GM21390 (cell line): ENCODE measurements around the gene MARCHF10.

Source experiments
- ATAC-seq: cut with Tn5 transposase; IDR thresholded peaks from one replicate; pipeline ENCODE4 v1.9.1; 2021; ENCODE audit not compliant: unreplicated experiment

MARCHF10 gene

DNA sequence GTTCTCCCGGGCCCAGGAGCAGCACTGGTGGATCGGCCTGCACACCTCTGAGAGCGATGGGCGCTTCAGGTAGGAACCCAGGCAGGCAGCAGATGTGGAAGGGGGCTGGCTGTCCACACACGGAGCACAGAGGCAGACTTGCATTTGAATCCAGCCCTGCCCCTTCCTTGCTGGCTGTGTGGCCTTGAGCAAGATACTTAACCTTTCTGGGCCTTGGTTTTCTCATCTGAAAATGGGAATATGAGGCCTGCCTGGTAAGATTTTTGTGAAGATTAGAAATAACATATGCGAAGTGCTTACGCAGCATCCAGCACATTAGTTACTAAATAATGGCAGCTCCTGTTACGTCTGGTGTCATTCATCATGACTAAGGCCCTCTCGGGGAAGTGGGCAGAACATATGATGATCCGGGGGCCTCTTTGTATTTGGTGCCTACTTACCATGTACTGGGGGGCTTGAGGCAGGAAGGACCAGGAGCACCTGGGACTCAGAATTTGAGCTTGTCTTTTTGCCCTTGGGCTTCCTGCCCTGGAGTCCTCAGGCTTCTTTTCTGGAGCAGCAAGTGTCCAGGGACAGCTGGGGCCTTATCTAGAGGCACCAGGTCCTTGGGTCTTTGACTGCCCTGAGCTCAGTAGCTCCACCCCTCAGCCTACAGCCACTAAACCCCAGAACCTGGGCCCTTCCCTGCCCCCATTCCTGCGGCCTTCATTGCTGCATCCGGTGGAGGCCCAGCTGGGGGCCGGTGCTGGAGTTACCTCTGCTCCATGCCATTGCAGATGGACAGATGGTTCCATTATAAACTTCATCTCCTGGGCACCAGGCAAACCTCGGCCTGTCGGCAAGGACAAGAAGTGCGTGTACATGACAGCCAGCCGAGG is 126.8 kb downstream of the MARCHF10 start:
- ATAC-seq, result no peak

DNA sequence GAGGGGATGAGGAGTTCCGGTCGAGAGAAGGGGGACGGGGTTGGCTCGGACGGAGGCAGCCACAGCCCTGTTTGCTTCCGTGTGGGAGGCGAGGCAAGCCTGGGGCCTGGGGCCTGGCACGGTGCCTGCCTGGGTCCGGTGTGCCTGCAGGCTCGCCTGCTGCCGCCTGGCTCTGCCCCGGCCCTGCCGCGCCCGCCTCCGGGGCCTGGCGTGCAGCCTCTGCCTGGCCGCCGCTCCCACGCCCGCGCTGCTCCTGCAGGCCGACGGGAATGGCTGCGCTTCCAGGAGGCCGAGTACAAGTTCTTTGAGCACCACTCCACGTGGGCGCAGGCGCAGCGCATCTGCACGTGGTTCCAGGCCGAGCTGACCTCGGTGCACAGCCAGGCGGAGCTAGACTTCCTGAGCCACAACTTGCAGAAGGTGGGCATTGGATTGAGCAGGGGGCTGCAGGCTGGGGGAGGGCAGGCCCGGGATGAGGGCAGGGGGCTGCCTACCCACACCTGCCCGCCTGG is 127.5 kb downstream of the MARCHF10 start:
- no peak for ATAC-seq

DNA sequence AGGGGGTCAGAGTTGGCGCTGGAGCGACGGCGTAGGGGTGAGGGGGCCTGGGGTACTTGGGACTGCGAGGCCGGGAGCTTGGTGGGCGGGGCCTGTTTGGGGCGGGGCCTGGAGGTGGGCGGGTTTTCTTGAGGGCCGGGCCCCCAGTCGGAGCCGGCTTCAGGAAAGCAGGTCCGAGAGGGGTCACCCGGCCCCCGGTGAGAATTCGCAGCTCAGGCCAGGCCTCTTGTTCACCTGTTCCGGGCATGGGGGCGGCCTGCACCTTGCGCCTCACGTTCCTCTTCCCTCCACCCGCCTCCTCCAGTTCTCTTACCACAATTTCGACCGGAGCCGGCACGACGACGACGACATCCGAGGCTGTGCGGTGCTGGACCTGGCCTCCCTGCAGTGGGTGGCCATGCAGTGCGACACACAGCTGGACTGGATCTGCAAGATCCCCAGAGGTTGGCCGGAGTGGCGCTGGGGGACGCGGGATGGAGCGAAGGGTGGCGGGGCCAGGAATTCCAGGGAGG is 128.2 kb downstream of the MARCHF10 start:
- ATAC-seq, result no peak

DNA sequence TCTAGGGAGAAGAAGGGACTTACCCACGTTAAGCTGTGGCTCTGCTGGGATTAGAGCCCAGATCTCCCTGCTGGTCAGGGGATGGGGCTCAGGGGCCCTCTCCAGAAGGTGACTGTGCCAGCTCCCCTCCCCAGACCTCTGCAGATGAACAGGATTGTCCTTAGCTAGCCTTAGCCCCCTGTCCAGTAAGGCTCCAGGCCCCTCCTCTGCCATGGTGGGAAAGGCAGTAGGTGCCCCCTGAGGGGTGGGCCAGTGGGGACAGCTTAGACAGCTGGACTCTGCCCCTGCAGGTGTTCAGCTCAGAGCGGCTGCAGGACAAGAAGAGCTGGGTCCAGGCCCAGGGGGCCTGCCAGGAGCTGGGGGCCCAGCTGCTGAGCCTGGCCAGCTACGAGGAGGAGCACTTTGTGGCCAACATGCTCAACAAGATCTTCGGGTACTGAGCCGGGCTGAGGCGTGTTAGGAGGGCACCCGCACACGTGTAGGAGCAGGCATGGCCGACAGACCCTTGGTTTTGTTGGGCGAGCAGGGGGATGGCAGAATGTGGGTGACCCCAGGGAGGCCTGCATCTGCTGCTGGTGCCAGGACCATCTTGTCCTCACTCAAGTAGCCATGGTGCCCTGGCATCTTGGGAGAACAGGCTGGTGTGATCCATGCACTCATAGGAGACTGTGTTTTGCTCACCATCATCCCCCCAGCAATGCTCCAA is 129.7 kb downstream of the MARCHF10 start:
- no peak for ATAC-seq

DNA sequence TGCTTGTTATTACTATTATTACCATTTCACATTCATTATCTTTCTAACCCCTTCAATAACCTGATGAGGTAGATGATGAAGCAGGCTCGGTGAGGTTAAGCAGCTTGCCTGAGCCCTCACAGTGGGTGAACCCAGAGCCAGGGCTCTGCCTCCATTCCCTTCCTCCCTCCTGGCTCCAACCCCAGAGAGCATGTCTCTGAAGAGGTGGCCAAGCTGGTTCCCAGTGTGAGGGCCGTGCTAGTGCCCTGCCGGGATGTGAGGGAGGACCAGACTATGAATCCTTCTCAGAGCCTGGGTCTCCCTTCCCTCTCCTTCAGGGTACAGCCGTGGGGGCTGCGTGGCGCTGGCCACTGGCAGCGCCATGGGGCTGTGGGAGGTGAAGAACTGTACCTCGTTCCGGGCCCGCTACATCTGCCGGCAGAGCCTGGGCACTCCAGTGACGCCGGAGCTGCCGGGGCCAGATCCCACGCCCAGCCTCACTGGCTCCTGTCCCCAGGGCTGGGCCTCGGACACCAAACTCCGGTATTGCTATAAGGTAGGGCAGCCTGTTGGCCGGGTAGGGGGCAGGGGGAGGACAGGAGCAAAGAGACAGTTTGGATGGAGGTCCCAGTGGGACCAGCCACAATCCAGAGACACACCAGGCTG is 131.0 kb downstream of the MARCHF10 start:
- ATAC-seq, result no peak

DNA sequence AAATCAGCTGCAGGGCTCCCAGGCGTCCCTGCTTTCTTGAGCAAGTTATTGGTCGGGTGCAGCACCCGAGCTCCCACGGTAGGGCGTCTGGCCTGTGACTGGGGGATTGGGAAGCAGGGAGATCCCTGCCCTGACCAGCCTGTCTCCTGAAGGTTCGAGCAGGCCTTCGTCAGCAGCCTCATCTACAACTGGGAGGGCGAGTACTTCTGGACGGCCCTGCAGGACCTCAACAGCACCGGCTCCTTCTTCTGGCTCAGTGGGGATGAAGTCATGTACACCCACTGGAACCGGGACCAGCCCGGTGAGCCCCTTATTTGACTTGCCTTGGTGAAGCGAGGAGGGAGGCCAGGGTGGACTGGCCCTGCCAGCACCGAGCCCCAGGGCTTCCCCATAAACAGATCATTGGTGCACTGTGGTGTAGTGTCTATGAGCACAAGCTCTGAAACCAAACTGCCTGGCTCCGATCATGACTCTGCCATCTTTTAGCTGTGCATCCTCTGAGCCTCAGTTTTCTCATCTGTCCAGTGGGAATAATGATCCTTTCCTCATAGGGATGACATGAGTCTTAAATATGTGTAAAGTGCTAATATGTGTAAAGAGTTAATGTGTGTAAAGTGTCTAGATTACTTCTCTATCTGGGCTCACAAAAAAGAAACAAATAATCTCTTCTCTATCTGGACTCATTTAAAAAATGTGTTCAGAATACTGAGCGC is 131.7 kb downstream of the MARCHF10 start:
- no peak for ATAC-seq

DNA sequence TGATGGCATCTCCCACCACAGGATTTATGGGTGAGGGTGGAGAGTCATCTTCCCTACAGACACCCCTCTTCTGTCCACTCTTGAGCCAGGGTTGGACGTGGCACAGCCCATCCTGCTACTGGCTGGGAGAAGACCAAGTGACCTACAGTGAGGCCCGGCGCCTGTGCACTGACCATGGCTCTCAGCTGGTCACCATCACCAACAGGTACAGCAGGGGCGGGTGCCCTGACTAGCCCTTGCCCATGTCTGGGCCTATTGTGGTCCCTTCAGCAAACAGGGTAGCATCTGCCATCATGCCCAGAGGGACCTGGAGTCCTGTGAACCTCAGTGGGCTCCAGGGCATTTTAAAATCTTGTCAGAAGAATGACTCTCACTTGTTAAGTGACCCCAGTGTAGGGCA is 132.4 kb downstream of the MARCHF10 start:
- no peak for ATAC-seq

DNA sequence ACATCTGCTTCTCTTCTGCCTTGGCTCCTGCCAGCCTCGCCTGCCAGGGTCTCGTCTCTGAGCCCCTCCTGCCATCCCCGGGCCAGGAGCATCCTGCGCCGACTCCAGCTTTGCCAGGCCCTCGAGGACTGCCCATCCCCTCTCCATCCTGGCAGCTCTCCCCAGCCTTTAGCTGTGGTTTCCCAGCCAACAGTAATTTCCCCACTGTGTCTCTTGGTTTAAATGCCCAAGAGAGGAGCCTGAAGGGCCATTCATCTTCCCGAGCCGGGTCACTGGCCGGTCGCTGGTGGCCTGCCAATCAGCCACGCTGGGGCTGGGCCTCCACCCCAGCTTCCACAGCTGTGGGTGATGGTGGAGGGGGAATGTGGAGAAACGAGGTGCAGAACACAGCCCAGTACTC is 132.9 kb downstream of the MARCHF10 start:
- ATAC-seq, result no peak

DNA sequence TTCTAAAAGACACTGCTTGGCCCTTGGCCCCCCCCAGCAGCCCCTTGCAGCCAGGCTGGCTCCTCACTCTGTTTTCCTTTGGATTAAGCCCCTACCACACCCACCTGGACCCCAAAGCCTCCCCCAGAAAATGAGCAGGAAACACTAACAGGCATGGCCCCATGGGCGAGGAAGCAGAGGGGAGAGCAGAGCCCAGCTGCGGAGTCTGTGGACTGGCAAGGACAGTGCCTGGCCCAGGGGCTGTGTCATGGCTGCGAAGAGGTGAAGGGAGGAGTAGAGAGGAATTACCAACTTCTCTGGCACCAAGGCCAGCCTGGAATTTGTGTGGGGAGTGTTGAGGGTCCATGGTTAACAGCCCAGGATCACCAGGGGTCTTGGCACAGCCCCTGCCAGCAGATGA is 133.3 kb downstream of the MARCHF10 start:
- no peak for ATAC-seq

DNA sequence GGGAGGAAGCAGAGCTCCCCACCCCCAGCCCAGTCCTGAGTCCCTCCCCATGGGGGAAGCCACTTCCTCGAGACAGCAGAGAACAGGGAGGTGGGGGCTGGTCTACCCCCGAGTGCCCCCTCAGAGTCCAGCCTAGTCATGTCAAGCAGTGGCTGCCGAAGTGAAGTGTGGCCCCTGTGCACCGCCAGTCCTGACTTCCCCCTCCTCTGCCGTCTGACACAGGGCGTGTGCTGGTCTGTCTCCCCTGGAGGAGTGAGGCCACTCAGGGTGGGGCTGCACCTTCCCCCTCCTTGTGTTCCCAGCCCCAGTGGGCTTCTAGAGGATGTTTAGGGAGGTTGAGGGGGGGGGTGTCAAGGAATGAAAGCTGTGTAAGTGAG is 133.8 kb downstream of the MARCHF10 start:
- ATAC-seq, result no peak

DNA sequence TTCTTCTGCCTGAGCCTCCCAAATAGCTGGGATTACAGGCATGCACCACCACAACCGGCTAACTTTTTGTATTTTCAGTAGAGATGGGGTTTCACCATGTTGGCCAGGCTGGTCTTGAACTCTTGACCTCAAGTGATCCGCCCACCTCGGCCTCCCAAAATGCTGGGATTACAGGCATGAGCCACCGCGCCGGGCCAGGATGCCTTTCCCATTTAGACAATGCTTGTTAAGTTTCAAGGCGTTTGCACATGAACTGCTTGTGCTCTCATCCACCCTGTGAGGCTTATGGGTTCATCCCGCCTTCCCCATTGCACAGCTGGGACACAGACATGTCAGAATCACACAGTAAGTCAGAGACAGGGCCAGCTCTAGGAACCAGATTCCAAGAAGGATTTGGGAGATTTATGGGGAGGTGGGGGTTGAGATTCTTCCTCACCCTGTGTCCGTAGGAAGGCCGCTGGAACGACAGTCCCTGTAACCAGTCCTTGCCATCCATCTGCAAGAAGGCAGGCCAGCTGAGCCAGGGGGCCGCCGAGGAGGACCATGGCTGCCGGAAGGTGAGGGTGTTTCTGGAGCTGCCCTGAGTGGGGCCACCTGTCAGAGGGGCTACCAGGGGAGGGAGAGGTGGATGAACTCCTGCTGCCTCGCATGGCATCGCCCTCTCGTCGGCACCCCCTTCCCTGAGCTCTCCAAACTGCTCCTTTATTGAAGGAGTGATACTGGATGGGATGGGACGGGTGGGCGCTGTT is 134.3 kb downstream of the MARCHF10 start:
- no peak for ATAC-seq

DNA sequence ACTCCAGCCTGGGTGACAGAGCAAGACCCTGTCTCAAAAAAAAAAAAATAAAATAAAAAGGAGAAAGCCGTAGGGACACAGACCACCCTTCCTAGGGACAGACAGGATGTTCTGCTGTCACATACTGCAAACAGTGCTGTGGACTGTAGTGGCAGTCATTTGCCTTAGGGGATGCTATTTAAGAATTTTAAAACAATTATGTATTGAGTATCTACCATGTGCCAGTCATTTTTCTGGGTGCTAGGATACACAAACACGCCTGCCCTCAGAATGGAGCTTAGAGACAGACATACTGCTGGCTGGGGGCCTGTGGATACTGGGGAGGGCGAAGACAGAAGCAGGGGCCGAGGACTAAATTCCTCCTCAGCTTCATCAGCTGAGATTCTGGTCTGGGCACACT is 135.2 kb downstream of the MARCHF10 start:
- ATAC-seq, result no peak

DNA sequence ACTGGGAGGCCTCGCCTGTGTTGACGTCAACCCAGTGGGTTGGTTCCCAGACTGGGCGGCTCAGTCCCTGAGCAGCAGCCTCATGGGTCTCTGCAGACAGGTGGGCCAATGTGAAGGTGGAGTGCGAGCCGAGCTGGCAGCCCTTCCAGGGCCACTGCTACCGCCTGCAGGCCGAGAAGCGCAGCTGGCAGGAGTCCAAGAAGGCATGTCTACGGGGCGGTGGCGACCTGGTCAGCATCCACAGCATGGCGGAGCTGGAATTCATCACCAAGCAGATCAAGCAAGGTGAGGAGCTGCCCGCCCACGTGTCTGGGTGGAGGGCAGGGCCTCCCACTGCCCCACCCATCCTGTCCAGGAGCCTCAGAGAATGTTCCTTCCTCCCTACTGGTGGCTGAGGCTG is 136.6 kb downstream of the MARCHF10 start:
- ATAC-seq, result no peak

DNA sequence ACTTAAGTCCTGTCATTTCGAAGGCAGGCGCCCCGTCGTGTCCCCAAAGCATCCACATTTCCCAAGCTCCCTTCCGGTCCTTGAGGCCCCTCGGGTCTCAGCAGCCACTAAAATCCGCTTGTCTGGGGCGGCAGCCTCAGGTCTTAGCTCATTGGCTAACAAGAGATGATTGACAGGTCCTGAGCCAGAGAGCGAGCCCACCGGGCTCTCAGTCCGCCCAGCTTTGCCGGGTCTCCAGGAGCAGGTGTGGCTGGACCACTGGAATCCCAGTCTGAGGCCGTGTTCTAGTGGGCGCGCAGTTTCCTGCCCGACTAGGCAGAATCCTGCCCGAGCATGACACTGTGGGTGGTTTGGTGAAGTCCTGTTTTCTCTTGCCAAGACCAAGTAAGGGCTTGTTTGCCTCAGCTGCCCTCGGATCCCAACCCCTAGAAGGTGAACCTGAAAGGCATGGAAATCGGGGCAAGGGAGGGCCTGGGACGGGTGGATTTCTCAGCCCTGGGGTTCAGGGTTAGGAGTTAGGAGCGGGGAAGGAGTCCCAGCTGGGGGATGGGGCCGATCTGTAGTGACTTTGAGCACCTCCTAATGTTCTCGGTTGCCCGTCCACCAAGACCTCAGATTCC is 137.8 kb downstream of the MARCHF10 start:
- no peak for ATAC-seq

DNA sequence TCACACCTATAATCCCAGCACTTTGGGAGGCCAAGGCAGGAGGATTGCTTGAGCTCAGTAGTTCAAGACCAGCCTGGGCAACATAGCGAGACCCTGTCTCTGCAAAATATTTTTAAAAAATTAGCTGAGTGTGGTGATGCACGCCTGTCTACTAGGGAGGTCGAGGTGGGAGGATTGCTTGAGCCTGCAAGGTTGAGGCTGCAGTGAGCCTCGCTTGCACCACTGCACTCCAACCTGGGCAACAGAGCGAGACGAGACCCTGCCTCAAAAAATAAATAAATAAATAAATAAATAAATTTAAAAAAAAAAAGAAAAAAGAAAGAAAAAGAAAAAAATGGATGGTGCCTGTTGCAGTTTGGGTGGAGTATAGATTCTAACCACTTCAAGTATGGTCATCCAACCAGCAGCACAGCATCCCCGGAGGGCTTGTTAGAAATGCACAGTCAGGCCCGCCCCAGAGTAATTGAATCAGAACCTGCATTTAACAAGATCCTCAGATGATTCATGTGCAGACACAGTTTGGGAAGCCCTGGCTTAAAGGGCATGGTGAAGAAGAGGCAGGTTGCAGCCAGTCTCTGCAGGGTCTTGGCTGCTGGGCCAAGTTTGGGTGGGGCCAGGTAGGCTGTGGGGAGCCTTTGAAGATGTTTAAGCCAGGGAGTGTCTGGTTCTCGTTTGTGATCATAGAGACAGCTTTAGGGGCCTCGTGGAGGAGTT is 139.9 kb downstream of the MARCHF10 start:
- no peak for ATAC-seq

DNA sequence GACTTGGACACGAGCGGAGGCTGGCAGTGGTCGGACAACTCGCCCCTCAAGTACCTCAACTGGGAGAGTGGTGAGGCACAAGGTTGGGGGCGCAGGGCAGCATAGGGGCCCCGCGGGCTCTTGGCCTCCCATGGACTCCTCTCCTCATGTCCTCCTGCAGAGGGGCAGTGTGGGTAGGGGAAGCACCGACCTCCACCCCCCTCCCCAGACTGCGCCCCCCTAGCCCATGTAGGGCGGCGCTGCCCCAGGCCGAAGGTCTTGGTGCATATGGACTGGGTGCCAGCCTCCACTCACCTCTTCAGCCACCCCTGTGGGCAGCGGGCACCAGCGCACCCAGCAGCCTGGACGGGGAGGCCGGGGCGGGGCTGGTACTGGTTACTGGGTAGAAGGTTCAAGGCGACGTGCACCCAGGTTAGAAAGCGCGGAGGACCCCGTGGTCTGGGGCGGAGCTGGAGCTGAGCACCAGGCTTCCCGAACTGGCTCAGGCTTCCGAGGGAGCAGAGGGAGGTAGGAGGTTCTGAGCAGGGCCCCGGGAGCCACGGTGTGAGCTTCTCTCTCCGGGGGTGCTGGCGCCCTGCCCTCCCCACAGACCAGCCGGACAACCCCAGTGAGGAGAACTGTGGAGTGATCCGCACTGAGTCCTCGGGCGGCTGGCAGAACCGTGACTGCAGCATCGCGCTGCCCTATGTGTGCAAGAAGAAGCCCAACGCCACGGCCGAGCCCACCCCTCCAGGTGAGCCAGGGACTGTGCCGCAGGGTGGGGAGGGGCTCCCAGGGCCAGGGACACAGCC is 141.1 kb downstream of the MARCHF10 start:
- ATAC-seq, result no peak

DNA sequence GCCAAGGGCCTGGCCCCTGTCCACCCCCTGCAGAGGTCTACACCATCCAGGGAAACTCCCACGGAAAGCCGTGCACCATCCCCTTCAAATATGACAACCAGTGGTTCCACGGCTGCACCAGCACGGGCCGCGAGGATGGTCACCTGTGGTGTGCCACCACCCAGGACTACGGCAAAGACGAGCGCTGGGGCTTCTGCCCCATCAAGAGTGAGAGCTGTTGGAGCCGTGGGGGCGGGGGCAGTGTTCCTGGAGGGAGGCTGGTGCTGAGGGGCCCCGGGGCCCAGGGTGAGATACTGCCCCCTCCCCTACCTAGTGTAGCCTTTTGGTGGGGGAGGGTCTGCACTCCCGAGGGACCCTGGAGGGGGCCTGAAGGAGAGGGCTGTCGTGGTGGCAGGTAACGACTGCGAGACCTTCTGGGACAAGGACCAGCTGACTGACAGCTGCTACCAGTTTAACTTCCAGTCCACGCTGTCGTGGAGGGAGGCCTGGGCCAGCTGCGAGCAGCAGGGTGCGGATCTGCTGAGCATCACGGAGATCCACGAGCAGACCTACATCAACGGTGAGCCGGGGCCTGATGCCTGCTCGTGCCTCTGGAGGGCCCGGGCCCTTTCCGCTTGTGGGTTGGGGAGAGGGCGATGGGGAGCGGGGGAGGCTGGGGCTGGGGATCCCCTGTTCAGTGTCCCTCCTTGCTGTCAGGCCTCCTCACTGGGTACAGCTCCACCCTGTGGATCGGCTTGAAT is 141.9 kb downstream of the MARCHF10 start:
- ATAC-seq, result no peak

DNA sequence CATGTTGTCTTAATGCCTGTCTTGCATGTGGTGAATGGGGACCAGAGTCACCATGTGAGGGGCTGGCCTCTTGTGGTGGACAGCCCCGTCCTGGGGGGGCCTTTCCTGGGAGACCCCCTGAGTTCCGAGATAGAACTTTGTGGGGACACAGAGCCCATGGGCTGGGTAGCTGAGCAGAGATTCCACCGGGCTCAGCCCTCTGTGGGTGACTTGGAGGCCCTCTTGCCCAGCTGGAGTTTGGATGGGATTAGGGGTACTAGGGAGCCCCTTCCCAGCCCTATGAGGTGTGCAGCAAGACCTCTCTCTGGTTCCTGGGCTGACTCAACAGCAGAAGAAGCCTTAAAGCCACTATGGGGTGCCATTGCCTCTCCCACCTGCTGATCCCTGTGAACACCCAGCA is 142.5 kb downstream of the MARCHF10 start:
- no peak for ATAC-seq
